AG09319 (cell line): Measurements from ENCODE around the gene CLDN5.
"Not testable (repeated sequence)": the region's sequence is repeated elsewhere in the genome, so short reads cannot be mapped to it uniquely, and the experiment has no call there.

Experiments used
- DNase-seq: peaks from one replicate; pipeline ENCODE4 v3.0.0-alpha.2; 2010; ENCODE audit warnings: low read depth; ENCODE audit errors: extremely low read depth
- CTCF ChIP-seq: IDR thresholded peaks from 2 replicates; pipeline ENCODE4 v1.5.1; 2011; ENCODE audit warnings: low read depth, mild to moderate bottlenecking, inconsistent platforms, low read length, moderate library complexity

The CLDN5 gene

GRCh38 chr22:19555651-19556050 lies 31.4 kb upstream of the CLDN5 start:
- DNase-seq, result no peak
- no peak for TF ChIP-seq CTCF

GRCh38 chr22:19554834-19555404 lies 30.7 kb upstream of the CLDN5 start:
- DNase-seq, result no peak
- TF ChIP-seq CTCF, result no peak; the same call in none of the 2 replicates

GRCh38 chr22:19553201-19553600 lies 29.0 kb upstream of the CLDN5 start:
- DNase-seq, result no peak
- no peak for TF ChIP-seq CTCF

GRCh38 chr22:19550382-19550781 lies 26.2 kb upstream of the CLDN5 start:
- no peak for DNase-seq
- no peak for TF ChIP-seq CTCF

DNA sequence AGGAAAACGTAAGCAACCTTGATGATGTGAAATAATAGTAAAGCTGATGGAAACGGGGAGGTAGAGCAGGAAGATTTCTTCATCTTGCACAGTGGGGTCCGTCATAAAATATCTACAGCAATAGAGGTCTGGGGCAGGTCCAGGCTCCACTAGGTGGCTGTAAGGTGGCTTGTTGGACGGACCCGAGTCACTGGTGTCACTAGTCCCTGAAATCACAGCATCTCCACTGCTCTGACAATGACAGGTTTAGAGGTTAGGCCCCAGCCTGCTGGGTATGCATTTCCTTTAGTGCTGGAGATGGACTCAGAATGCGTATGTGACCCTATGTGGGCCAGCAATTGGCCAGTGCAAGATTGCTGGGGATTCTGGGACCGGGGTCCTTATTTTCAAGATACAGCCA lies 25.2 kb upstream of the CLDN5 start:
- DNase-seq, result no peak
- TF ChIP-seq CTCF, result no peak

DNA sequence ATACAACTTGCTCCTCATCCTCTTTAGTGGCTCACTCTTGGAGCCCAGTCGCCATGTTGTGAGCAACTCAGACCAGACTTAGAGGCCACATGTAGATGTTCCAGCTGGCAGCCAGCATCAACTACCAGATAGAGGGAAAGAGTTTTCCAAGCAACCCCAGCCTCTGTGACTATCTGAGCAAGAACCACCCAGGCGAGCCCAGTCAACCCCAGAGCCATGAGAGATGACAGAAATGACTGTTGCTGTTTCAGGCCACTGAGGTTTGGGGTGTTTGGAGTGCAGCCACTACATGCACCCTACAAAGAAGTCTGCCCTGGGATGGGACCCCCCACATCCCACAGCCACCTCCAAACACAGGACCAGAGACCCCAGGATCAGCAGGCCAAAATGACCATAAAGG lies 24.8 kb upstream of the CLDN5 start:
- no peak for TF ChIP-seq CTCF
- DNase-seq, result no peak

DNA sequence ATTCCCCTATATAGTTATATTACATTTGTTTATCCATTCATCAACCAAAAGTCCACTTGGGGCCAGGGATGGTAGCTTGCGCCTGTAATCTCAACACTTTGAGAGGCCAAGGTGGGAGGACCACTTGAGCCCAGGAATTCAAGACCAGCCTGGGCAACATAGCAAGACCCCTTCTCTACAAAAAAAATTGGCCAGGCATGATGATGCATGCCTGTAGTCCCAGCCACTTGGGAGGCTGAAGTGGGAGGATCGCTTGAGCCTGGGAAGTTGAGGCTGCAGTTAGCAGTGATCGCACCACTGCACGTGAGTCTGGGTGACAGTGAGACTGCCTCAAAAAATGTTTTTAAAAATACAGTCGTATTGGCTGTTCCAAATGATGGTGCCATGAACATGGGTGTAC lies 24.2 kb upstream of the CLDN5 start:
- not testable (repeated sequence) for DNase-seq

GRCh38 chr22:19547620-19548019 lies 23.4 kb upstream of the CLDN5 start:
- TF ChIP-seq CTCF, result no peak
- no peak for DNase-seq
